ENCODE measurements around the gene PARD3.

PARD3 gene

DNA sequence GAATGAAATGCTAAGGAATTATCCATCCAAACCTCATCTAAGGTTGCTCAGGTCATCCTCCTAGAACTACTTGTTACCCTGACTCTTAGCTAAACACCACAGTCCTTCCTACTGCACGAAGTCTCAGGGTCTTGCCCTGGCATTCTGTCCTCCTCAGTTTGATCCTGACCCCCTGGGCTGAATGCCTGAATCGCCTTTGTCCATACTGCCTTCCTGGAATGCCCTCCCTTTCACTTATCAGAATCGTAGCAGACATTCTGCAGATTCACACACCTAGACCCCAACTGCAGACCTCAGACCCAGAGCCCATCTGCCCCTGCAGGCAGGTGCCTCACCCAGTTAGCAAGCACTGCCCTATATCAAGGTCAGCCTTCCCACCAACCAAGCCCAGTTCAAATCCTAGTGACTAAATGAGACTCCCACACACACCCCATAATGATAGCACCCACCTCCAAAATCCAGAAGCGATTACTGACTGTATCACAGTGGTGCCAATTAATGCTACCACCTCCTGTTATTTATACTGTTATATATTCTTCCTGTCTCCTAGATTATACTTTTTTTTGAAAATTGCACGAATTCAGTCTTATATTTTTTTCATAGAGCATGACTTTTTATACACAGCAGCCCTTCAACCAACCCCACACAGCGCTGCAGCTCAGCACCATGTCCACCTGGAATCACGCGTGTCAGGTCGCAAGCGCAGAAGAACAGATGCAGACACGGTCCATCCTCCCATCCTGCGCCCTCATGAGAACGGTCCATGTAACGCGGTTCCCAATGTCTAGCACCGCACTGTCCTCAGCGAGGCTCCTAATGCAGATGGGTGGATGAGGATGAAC lies 3.7 kb downstream of the PARD3 start:
- POLR2A ChIA-PET: interaction anchor here (1.0 to 1.2 kb wide), 2 partner anchors 9 to 78 kb away, joined by 3 to 5 read pairs; no protein-coding TSS in a partner anchor
- no peak for TF ChIP-seq LEF1 (IDR thresholded peaks at IDR 0.05; ENCODE audit: borderline replicate concordance)
- TF ChIP-seq FOXA1 (IDR thresholded peaks at IDR 0.05): no peak
- TF ChIP-seq ZNF384 (IDR thresholded peaks at IDR 0.05): no peak
- TF ChIP-seq BHLHE40 (IDR thresholded peaks at IDR 0.05; ENCODE audit: borderline replicate concordance): no peak
- TF ChIP-seq ARNT (IDR thresholded peaks at IDR 0.05): no peak
- TF ChIP-seq FOXM1 (IDR thresholded peaks at IDR 0.05; ENCODE audit: borderline replicate concordance): no peak
- TF ChIP-seq HDGF (IDR thresholded peaks at IDR 0.05; ENCODE audit: borderline replicate concordance): no peak
- TF ChIP-seq ELF4 (IDR thresholded peaks at IDR 0.05): no peak
- no peak for TF ChIP-seq CTBP1 (IDR thresholded peaks at IDR 0.05; ENCODE audit: borderline replicate concordance)
- TF ChIP-seq SP1 (IDR thresholded peaks at IDR 0.05): no peak
- no peak for TF ChIP-seq NFRKB (IDR thresholded peaks at IDR 0.05)
- no peak for TF ChIP-seq TARDBP (IDR thresholded peaks at IDR 0.05)
- no peak for TF ChIP-seq FOXK2 (IDR thresholded peaks at IDR 0.05)
- no peak for TF ChIP-seq SUZ12 (IDR thresholded peaks at IDR 0.05)
- TF ChIP-seq, protein P1, sequence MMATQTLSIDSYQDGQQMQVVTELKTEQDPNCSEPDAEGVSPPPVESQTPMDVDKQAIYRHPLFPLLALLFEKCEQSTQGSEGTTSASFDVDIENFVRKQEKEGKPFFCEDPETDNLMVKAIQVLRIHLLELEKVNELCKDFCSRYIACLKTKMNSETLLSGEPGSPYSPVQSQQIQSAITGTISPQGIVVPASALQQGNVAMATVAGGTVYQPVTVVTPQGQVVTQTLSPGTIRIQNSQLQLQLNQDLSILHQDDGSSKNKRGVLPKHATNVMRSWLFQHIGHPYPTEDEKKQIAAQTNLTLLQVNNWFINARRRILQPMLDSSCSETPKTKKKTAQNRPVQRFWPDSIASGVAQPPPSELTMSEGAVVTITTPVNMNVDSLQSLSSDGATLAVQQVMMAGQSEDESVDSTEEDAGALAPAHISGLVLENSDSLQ (IDR thresholded peaks at IDR 0.05): no peak
- TF ChIP-seq L3MBTL2 (conservative IDR thresholded peaks at IDR 0.05): no peak

DNA sequence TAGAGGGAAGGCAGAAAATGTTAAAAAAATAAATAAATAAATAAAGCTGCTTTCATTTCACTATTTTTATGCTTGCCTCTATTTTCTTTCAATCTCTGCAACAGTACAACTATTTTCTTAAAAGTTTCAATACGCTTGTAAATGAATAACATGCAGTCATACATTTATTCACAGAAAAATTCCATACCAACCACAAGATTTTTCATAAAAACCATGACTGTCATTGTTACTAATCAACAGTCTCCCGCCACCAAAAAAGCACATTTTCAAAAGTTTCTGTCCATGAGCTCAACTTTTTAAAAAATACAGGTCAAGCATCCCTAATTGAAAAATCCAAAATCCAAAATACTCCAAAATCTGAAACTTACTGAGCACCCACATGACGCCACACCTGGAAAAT lies 5.3 kb downstream of the PARD3 start:
- TF ChIP-seq NFRKB (IDR thresholded peaks at IDR 0.05): no peak
- no peak for TF ChIP-seq SP1 (IDR thresholded peaks at IDR 0.05)
- no peak for TF ChIP-seq ELF4 (IDR thresholded peaks at IDR 0.05)
- no peak for TF ChIP-seq FOXM1 (IDR thresholded peaks at IDR 0.05; ENCODE audit: borderline replicate concordance)
- TF ChIP-seq HDGF (IDR thresholded peaks at IDR 0.05; ENCODE audit: borderline replicate concordance): no peak
- TF ChIP-seq LEF1 (IDR thresholded peaks at IDR 0.05; ENCODE audit: borderline replicate concordance): no peak
- no peak for TF ChIP-seq BHLHE40 (IDR thresholded peaks at IDR 0.05; ENCODE audit: borderline replicate concordance)
- TF ChIP-seq FOXK2 (IDR thresholded peaks at IDR 0.05): no peak
- no peak for TF ChIP-seq L3MBTL2 (conservative IDR thresholded peaks at IDR 0.05)
- POLR2A ChIA-PET: no interaction called here
- CTCF ChIA-PET: no interaction called here
- no peak for DNase-seq (ENCODE audit: extremely low spot score)

More for the DNA sequence above, 3.7 kb downstream of the PARD3 start:
- CTCF ChIA-PET: interaction anchor here (0.5 to 1.0 kb wide), 2 partner anchors 14 to 79 kb away, joined by 5 read pairs; no protein-coding TSS in a partner anchor
- DNase-seq (ENCODE audit: extremely low spot score): no peak

DNA sequence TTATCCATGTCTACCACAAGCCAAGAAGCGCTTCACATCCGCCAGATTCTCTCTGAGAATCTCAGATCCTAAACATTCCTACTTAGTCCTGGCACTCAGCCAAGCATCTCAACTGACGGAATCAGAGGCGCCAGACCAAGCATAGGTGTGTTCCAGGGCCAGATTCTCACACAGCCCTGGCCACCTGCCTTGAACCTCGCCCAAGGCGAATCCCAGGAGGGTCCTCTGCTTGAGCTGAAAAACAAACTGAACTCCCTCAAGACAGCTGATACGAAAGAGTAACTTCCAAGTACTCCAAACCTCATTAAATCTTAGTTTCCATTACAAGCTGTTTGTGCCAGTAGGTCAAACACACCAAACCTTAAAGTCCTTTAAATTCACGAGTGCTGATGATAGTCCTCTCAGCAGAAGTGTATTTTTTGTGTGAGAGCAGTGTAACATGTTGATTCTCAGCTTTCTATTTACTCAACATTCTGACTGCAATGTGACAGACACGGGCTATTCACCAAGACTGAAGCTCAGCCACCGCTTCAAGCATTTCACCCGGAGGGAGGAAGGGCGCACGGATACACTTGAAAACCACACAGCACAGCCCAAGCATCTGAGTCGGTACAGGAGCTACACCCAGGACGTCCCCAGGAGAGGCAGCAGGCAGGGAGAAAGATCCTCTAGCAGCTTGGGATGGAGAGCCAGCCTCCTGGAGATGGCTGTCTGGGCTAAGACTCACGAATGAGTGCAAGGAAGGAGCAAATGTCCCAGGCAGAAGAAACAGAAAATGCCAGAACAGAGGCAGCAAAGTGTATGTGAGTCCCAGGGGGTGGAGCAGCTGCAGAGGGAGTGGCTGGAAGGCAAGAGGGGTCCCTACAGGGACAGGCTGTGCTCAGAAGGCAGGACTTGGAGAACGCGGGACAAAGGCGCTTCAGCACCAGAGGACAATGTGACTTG lies 6.0 kb downstream of the PARD3 start:
- TF ChIP-seq BHLHE40 (IDR thresholded peaks at IDR 0.05; ENCODE audit: borderline replicate concordance): no peak
- TF ChIP-seq SUZ12 (IDR thresholded peaks at IDR 0.05): no peak
- ChIA-PET CTCF (interaction anchor here (1.1 kb wide), 1 partner anchor 76 kb away, joined by 4 read pairs; no protein-coding TSS in a partner anchor), POLR2A (no interaction called here)
- no peak for DNase-seq (ENCODE audit: extremely low spot score)

DNA sequence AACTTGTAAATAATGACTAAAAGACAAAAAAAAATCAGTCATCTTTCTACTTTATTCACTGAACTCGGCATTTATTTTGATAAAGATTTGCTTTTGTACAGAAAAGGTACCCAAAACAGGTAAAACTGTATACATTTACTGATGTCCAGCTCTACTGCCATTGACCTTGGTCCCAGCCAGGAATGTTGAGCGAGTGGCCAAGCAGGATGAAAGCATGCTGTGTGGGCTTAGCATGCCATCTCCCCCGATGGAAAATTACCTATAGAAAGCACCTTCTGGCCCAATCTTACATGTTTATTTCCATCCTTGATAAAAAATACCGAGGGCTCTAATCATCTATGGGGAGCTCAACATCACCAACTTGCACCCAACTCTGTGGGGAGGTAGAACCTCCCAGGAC lies 6.8 kb downstream of the PARD3 start:
- ChIA-PET POLR2A (no interaction called here), CTCF (interaction anchor here (1.1 kb wide), 1 partner anchor 76 kb away, joined by 4 read pairs; no protein-coding TSS in a partner anchor)
- DNase-seq (ENCODE audit: extremely low spot score): no peak
- no peak for TF ChIP-seq BHLHE40 (IDR thresholded peaks at IDR 0.05; ENCODE audit: borderline replicate concordance)
- TF ChIP-seq, protein P1 (IDR thresholded peaks at IDR 0.05): no peak
- TF ChIP-seq ZNF384 (IDR thresholded peaks at IDR 0.05): no peak
- TF ChIP-seq FOXK2 (IDR thresholded peaks at IDR 0.05): no peak
- no peak for TF ChIP-seq FOXA1 (IDR thresholded peaks at IDR 0.05)
- no peak for TF ChIP-seq FOXM1 (IDR thresholded peaks at IDR 0.05; ENCODE audit: borderline replicate concordance)
- TF ChIP-seq LEF1 (IDR thresholded peaks at IDR 0.05; ENCODE audit: borderline replicate concordance): no peak
- no peak for TF ChIP-seq SP1 (IDR thresholded peaks at IDR 0.05)
- TF ChIP-seq CTBP1 (IDR thresholded peaks at IDR 0.05; ENCODE audit: borderline replicate concordance): no peak
- no peak for TF ChIP-seq ELF4 (IDR thresholded peaks at IDR 0.05)
- no peak for TF ChIP-seq SUZ12 (IDR thresholded peaks at IDR 0.05)
- no peak for TF ChIP-seq TARDBP (IDR thresholded peaks at IDR 0.05)
- TF ChIP-seq NFRKB (IDR thresholded peaks at IDR 0.05): no peak
- TF ChIP-seq HDGF (IDR thresholded peaks at IDR 0.05; ENCODE audit: borderline replicate concordance): no peak

DNA sequence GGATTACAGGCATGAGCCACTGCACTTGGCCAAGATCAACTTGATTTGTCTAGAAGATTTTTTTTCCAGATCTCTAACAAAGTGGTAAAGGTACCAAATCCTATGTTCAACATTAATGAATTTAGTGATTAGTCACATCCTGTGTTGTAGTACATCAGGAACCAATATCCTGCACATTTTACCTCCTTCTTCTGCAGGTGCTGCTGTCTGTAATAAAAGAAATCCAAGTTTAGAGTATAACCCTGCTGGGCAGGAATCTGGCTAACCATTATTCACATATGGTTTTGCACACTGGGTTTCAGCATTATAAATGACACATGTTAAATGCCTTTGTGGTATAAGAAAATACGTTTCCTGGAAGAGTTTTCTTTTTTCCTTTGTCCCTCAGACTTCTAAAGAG lies 10.8 kb downstream of the PARD3 start:
- ChIA-PET CTCF (interaction anchor here (0.7 kb wide), 1 partner anchor 60 kb away, joined by 5 read pairs; no protein-coding TSS in a partner anchor), POLR2A (no interaction called here)
- TF ChIP-seq HDGF (IDR thresholded peaks at IDR 0.05; ENCODE audit: borderline replicate concordance) (no peak), ZNF384 (IDR thresholded peaks at IDR 0.05) (no peak), LEF1 (IDR thresholded peaks at IDR 0.05; ENCODE audit: borderline replicate concordance) (no peak)
- no peak for DNase-seq (ENCODE audit: extremely low spot score)

DNA sequence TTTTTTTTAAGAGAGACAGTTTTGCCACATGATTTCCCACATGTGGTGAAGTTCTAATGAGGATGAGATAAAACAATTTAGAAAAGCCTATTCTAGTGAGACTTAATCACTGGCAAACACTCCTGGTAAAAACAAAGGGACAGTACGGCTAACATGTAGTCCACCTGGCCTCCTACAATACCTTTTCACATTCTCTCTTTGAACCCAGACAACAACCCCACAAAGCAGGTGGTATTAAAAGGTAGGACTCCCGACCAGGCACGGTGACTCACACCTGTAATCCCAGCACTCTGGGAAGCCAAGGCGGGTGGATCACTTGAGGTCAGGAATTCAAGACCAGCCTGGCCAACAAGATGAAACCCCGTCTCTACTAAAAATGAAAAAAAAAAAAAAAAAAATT lies 12.4 kb downstream of the PARD3 start:
- no peak for DNase-seq (ENCODE audit: extremely low spot score)
- ChIA-PET POLR2A (interaction anchor here (1.5 kb wide), 1 partner anchor 10 kb away, joined by 5 read pairs; no protein-coding TSS in a partner anchor), CTCF (no interaction called here)
- TF ChIP-seq, protein P1 (IDR thresholded peaks at IDR 0.05): no peak
- TF ChIP-seq HDGF (IDR thresholded peaks at IDR 0.05; ENCODE audit: borderline replicate concordance) (no peak), FOXM1 (IDR thresholded peaks at IDR 0.05; ENCODE audit: borderline replicate concordance) (no peak), L3MBTL2 (conservative IDR thresholded peaks at IDR 0.05) (no peak)
